K562 (cell line): ENCODE data around the gene ZNF165. TPM values are rescaled to one million over a fixed set of nuclear protein-coding genes. Genes with fewer than 3 reads are reported as not detected.

Experiments
- BRD9 ChIP-seq: fragments of 450-650 bp; IDR thresholded peaks from 2 replicates; pipeline ENCODE4 v1.6.1; 2018; ENCODE audit warnings: low read depth; ENCODE audit not compliant: partially characterized antibody
- DMBX1 ChIP-seq: fragments of 250-450 bp; sonication (Bioruptor Pico); IDR thresholded peaks from 2 replicates; pipeline ENCODE4 v1.8.0; 2022; ENCODE audit warnings: inconsistent platforms, mild to moderate bottlenecking, moderate library complexity, borderline replicate concordance
- ESRRB ChIP-seq: fragments of 250-450 bp; sonication (Bioruptor Pico); IDR thresholded peaks from 2 replicates; pipeline ENCODE4 v1.5.0; 2020; ENCODE audit warnings: mild to moderate bottlenecking, moderate library complexity, borderline replicate concordance
- JUNB ChIP-seq: fragments of 450-650 bp; formaldehyde crosslinking; conservative IDR thresholded peaks from 2 replicates; pipeline ENCODE4 v1.4.0; 2020; ENCODE audit warnings: mild to moderate bottlenecking
- PHF21A ChIP-seq: fragments of 450-650 bp; IDR thresholded peaks from 2 replicates; pipeline ENCODE4 v1.6.1; 2017; ENCODE audit warnings: low read depth, borderline replicate concordance
- SRSF3 ChIP-seq: fragments of 200-400 bp; formaldehyde crosslinking; IDR thresholded peaks from 2 replicates; pipeline ENCODE4 v1.6.1; 2016; ENCODE audit warnings: mild to moderate bottlenecking, low read length, moderate library complexity; ENCODE audit not compliant: insufficient read depth
- TEAD4 ChIP-seq, 2 experiments: sonication (generic) in 1 of 2; formaldehyde crosslinking in 1 of 2; IDR thresholded peaks; 2 replicates each; pipeline versions ENCODE4 v1.6.1 to v1.8.0; 2012 to 2022; ENCODE audit warnings: borderline replicate concordance in 1 of 2, inconsistent platforms in 1 of 2, low read length in 1 of 2, mild to moderate bottlenecking in 1 of 2, missing genetic modification reagents in 1 of 2
- ZNF174 ChIP-seq: fragments of 250-450 bp; sonication (Bioruptor Pico); IDR thresholded peaks from 2 replicates; pipeline ENCODE4 v1.4.0; 2020; ENCODE audit warnings: mild to moderate bottlenecking
- ZNF445 ChIP-seq: fragments of 250-450 bp; sonication (Bioruptor Pico); IDR thresholded peaks from 2 replicates; pipeline ENCODE4 v1.4.0; 2020; ENCODE audit warnings: low read depth, mild to moderate bottlenecking, moderate library complexity
- ZNF507 ChIP-seq: conservative IDR thresholded peaks from 2 replicates; pipeline ENCODE4 v1.6.1; 2017; ENCODE audit warnings: missing genetic modification characterization, missing compliant biosample characterization
- polyA plus RNA-seq, 8 experiments: library from polyadenylated mRNA; depleted of rRNA in 4 of 8; stranded (reverse) in 5 of 8; unstranded in 3 of 8; fragments of >200 nt; fragmentation: Nextera tagmentation in 2 of 8; fragmentation: Illumina TruSeq in 1 of 8; extraction: Ambion mirVana in 2 of 8; extraction: Trizol in 1 of 8; gene quantifications; 2 replicates each; pipeline versions ENCODE4 v1.2.1 to v1.2.3, GENCODE V29; 2011 to 2014; ENCODE audit warnings: inconsistent platforms in 1 of 8, missing spikeins in 1 of 8
- total RNA-seq, 7 experiments: library from RNA; depleted of rRNA in 6 of 7; stranded (reverse); fragments of >200 nt in 6 of 7; fragmentation: Illumina TruSeq in 2 of 7; extraction: Trizol in 2 of 7; gene quantifications; 2 replicates each; pipeline versions ENCODE4 v1.2.1 to v1.2.3, GENCODE V29; 2011 to 2021; ENCODE audit warnings: low replicate concordance in 1 of 7
- TF ChIP-seq, protein P1 (sequence below): fragments of 450-650 bp; IDR thresholded peaks from 2 replicates; pipeline ENCODE4 v1.6.1; 2017; ENCODE audit warnings: antibody characterized with exemption
- TF ChIP-seq, protein P2 (sequence below): IDR thresholded peaks from 2 replicates; pipeline ENCODE4 v1.6.1; 2011; ENCODE audit not compliant: insufficient read length; ENCODE audit errors: extremely low read depth
- TF ChIP-seq, protein P3 (sequence below): fragments of 450-650 bp; conservative IDR thresholded peaks from 2 replicates; pipeline ENCODE4 v1.6.1; 2016; ENCODE audit warnings: missing genetic modification characterization, low read depth, mild to moderate bottlenecking, missing compliant biosample characterization, moderate library complexity
- TF ChIP-seq, protein P4 (sequence below): fragments of 200-800 bp; sonication (Bioruptor generic); IDR thresholded peaks from 2 replicates; pipeline ENCODE4 v1.6.1; 2017; ENCODE audit warnings: missing genetic modification characterization, missing compliant biosample characterization

Gene ZNF165
- total and polyA plus RNA-seq, 9 of the 15 experiments (the other 6 are each of a cell fraction or from before 2014, with no cell fraction given) = 0.82 to 3.6 (median 1.2) TPM

DNA sequence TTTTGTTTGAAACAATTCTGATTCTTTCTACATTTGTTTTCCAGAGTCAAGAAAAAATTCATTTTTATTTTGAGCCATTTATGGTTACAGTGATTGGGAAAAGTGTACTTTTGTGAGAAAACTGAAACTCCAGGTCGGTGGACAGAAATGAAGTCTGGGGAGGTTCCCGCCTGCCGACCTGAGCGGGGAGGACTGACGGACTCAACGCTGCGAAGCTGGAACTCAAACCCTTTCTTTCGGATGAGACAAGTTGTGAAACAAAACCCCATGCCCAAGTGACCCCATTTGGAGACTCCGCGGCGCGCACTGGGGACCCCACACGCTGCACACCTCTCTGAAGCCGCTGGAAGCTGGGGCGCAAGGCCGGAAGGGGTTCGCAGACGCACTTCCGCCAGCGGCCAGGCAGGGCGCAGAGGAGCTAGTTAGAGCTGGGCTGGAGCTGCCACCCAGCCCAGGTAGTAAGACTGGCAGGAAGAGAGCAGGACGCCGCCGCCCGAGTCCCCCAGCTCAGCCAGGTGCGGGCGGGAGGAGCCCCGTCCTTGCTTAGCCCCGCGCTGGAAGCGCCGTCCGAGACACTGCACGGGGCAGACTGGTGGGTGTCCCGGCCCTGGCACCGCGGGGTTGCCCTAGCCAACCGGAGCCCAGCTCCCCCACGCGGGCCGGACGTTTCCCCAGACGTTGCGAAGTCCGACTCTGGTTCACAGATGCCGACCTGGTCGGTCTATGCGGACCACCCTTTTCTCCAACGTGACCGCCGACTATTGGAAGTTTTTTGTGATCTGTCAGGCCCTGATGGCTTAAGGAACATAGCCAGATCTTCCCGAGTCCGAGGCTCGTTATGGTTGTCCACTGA is 24.2 kb downstream of the ZNF165 start (continued):
- TF ChIP-seq, protein P1, sequence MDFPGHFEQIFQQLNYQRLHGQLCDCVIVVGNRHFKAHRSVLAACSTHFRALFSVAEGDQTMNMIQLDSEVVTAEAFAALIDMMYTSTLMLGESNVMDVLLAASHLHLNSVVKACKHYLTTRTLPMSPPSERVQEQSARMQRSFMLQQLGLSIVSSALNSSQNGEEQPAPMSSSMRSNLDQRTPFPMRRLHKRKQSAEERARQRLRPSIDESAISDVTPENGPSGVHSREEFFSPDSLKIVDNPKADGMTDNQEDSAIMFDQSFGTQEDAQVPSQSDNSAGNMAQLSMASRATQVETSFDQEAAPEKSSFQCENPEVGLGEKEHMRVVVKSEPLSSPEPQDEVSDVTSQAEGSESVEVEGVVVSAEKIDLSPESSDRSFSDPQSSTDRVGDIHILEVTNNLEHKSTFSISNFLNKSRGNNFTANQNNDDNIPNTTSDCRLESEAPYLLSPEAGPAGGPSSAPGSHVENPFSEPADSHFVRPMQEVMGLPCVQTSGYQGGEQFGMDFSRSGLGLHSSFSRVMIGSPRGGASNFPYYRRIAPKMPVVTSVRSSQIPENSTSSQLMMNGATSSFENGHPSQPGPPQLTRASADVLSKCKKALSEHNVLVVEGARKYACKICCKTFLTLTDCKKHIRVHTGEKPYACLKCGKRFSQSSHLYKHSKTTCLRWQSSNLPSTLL = no peak
- TF ChIP-seq ZNF507 (tag) (peak; percentile 87), ZNF445 (no peak), ZNF174 (CRISPR knock-in tag) (no peak), JUNB (CRISPR knock-in tag) (no peak), PHF21A (peak; percentile 70; the same call in 1 of the 2 replicates), TEAD4 (IDR thresholded peaks at IDR 0.05; ENCODE audit: low read length) (no peak), TEAD4 (CRISPR knock-in tag; IDR thresholded peaks at IDR 0.05; ENCODE audit: borderline replicate concordance) (no peak), SRSF3 (no peak), ESRRB (CRISPR knock-in tag) (no peak), BRD9 (no peak), DMBX1 (CRISPR knock-in tag) (peak; percentile 79)
- TF ChIP-seq, protein P2, sequence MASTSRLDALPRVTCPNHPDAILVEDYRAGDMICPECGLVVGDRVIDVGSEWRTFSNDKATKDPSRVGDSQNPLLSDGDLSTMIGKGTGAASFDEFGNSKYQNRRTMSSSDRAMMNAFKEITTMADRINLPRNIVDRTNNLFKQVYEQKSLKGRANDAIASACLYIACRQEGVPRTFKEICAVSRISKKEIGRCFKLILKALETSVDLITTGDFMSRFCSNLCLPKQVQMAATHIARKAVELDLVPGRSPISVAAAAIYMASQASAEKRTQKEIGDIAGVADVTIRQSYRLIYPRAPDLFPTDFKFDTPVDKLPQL = peak; percentile 64
- TF ChIP-seq, protein P3, sequence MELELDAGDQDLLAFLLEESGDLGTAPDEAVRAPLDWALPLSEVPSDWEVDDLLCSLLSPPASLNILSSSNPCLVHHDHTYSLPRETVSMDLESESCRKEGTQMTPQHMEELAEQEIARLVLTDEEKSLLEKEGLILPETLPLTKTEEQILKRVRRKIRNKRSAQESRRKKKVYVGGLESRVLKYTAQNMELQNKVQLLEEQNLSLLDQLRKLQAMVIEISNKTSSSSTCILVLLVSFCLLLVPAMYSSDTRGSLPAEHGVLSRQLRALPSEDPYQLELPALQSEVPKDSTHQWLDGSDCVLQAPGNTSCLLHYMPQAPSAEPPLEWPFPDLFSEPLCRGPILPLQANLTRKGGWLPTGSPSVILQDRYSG (tag) = 0 out of 2 replicates have a peak, but pooled peaks have one; percentile 62
- TF ChIP-seq, protein P4, sequence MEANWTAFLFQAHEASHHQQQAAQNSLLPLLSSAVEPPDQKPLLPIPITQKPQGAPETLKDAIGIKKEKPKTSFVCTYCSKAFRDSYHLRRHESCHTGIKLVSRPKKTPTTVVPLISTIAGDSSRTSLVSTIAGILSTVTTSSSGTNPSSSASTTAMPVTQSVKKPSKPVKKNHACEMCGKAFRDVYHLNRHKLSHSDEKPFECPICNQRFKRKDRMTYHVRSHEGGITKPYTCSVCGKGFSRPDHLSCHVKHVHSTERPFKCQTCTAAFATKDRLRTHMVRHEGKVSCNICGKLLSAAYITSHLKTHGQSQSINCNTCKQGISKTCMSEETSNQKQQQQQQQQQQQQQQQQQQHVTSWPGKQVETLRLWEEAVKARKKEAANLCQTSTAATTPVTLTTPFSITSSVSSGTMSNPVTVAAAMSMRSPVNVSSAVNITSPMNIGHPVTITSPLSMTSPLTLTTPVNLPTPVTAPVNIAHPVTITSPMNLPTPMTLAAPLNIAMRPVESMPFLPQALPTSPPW (CRISPR knock-in tag) = no peak; the same call in 1 of the 2 replicates
